HepG2 (cell line): ENCODE measurements around the gene MIDN. TPM values are rescaled to one million over a fixed set of nuclear protein-coding genes. Genes with fewer than 3 reads are reported as not detected.
A peak's percentile ranks its signal among the peaks of the same experiment; 100 is the strongest.

Experiments used
- ATAC-seq: fragments of 200-7000 bp; cut with Tn5 transposase; 3 replicates; pipeline ENCODE4 v1.9.1; 2020; ENCODE audit warnings: mild to moderate bottlenecking, moderate library complexity
- BruUV-seq: library from RNA; stranded (reverse); fragments of 400-500 nt; replicated peaks from 2 replicates; lab custom pipeline; 2021; lab: Mats Ljungman, UMichigan
- CTCF ChIA-PET: fragments of 300-600 bp; formaldehyde crosslinking; extraction: SDS; loops from one replicate; lab custom pipeline; 2021; ENCODE audit warnings: low total read pairs, inconsistent platforms, low intra/inter-chr PET ratio; lab: Yijun Ruan, JAX
- POLR2A ChIA-PET: fragments of 350-600 bp; sonication (Branson Sonifier 250); formaldehyde crosslinking; loops from one replicate; lab custom pipeline; 2020; ENCODE audit warnings: antibody characterized with exemption, inconsistent platforms; lab: Yijun Ruan, JAX
- DNase-seq: peaks from one replicate; pipeline ENCODE4 v3.0.0-alpha.2; 2015; ENCODE audit warnings: low spot score
- FAIRE-seq: peaks from 3 replicates; lab custom pipeline; 2011; peaks lifted over from hg19 to GRCh38; lab: Jason Lieb, UNC
- H2AFZ ChIP-seq: one replicate; pipeline ENCODE4 v1.6.1; 2011; ENCODE audit warnings: low read length, inconsistent platforms
- H3K27ac ChIP-seq: fragments of 300-600 bp; 3 replicates; pipeline ENCODE4 v1.8.0; 2011; ENCODE audit warnings: mixed run types, mild to moderate bottlenecking, mixed read lengths, low read length, inconsistent platforms; ENCODE audit not compliant: insufficient read depth; ENCODE audit errors: extremely low read length
- H3K27me3 ChIP-seq, 2 experiments: fragments of 200-600 bp in 1 of 2; 2 replicates in 1 of 2; 3 replicates in 1 of 2; pipeline versions ENCODE4 v1.6.0 to v1.8.0; 2011; ENCODE audit warnings: low read length in 2 of 2, mild to moderate bottlenecking in 2 of 2, moderate library complexity in 2 of 2, inconsistent platforms in 1 of 2; ENCODE audit not compliant: insufficient read depth in 2 of 2, control insufficient read depth in 1 of 2
- H3K36me3 ChIP-seq, 2 experiments: fragments of 200-600 bp in 1 of 2; replicated peaks in 1 of 2; 2 replicates in 1 of 2; 3 replicates in 1 of 2; pipeline versions ENCODE4 v1.5.1 to v1.8.0; 2011; ENCODE audit warnings: low read length in 2 of 2, inconsistent platforms in 1 of 2; ENCODE audit not compliant: insufficient read depth in 2 of 2, control insufficient read depth in 1 of 2
- H3K4me1 ChIP-seq: 2 replicates; pipeline ENCODE4 v1.5.1; 2012; ENCODE audit warnings: low read length, inconsistent platforms; ENCODE audit not compliant: insufficient read depth
- H3K4me2 ChIP-seq: 2 replicates; pipeline ENCODE4 v1.6.0; 2011; ENCODE audit warnings: low read depth, low read length, inconsistent platforms
- H3K4me3 ChIP-seq, 3 experiments: fragments of 200-600 bp in 1 of 3; sonication (generic), shearing (Covaris generic) in 1 of 3; replicated peaks in 1 of 3; 2 replicates each; pipeline ENCODE4 v1.5.1; 2011 to 2016; ENCODE audit warnings: low read length in 3 of 3, inconsistent platforms in 2 of 3, low read depth in 2 of 3, mild to moderate bottlenecking in 2 of 3, control low read depth in 1 of 3, mixed read lengths in 1 of 3; ENCODE audit not compliant: insufficient read depth in 1 of 3
- H3K79me2 ChIP-seq: one replicate; pipeline ENCODE4 v1.6.1; 2011; ENCODE audit warnings: low read length, inconsistent platforms; ENCODE audit not compliant: insufficient read depth
- H3K9ac ChIP-seq: 2 replicates; pipeline ENCODE4 v1.6.0; 2011; ENCODE audit warnings: mild to moderate bottlenecking, low read depth, low read length, inconsistent platforms; ENCODE audit not compliant: insufficient read depth
- H3K9me3 ChIP-seq: 2 replicates; pipeline ENCODE4 v1.5.1; 2012; ENCODE audit warnings: mild to moderate bottlenecking, low read length
- H4K20me1 ChIP-seq: 2 replicates; pipeline ENCODE4 v1.6.0; 2011; ENCODE audit warnings: inconsistent platforms, mild to moderate bottlenecking, low read length, moderate library complexity; ENCODE audit not compliant: insufficient read depth
- SNAI1 ChIP-seq: sonication (generic); formaldehyde crosslinking; IDR thresholded peaks from 2 replicates; pipeline ENCODE4 v1.5.0; 2020; ENCODE audit warnings: mild to moderate bottlenecking, missing genetic modification reagents, borderline replicate concordance
- whole genome bisulfite sequencing: methylation state at CpG from one replicate; pipeline ENCODE4 v1.1.6; 2017; ENCODE audit warnings: low lambda C conversion rate; 5-methylcytosine and 5-hydroxymethylcytosine counted together
- in situ Hi-C: cut with HindIII; loops from 2 replicates; pipeline ENCODE4 v1.10.0; 2017; ENCODE audit warnings: low pct_unique_long_range_greater_than_20kb; ENCODE audit not compliant: extremely low pct_ligation_motif_present
- intact Hi-C: fragments of 100-400 bp; cut with micrococcal nuclease; formaldehyde crosslinking; loops from one replicate; pipeline ENCODE4 v1.10.0; 2022; ENCODE audit not compliant: unreplicated experiment
- polyA plus RNA-seq, 8 experiments: library from polyadenylated mRNA; depleted of rRNA in 3 of 8; stranded (reverse) in 7 of 8; unstranded in 1 of 8; fragments of >200 nt; fragmentation: Illumina TruSeq in 4 of 8; extraction: Trizol in 4 of 8; gene quantifications; 2 replicates each; pipeline versions ENCODE4 v1.2.1 to v1.2.3, GENCODE V29; 2011 to 2016; ENCODE audit warnings: low read depth in 4 of 8, missing spikeins in 1 of 8, mixed read lengths in 1 of 8; ENCODE audit not compliant: insufficient read depth in 1 of 8
- total RNA-seq, 5 experiments: library from RNA; depleted of rRNA; stranded (reverse); fragments of >200 nt; fragmentation: Illumina TruSeq; extraction: Trizol; gene quantifications; 2 replicates each; pipeline ENCODE4 v1.2.3, GENCODE V29; 2016; ENCODE audit warnings: low read depth in 1 of 5
- TF ChIP-seq, protein P1 (sequence below): sonication (generic); formaldehyde crosslinking; IDR thresholded peaks from 2 replicates; pipeline ENCODE4 v1.9.0; 2021; ENCODE audit warnings: mild to moderate bottlenecking, missing genetic modification reagents
- TF ChIP-seq, protein P2 (sequence below): sonication (generic); formaldehyde crosslinking; IDR thresholded peaks from 2 replicates; pipeline ENCODE4 v1.5.1; 2020; ENCODE audit warnings: mild to moderate bottlenecking, missing genetic modification reagents, moderate library complexity
- TF ChIP-seq, protein P3 (sequence below): sonication (generic); formaldehyde crosslinking; IDR thresholded peaks from 2 replicates; pipeline ENCODE4 v1.4.0; 2020; ENCODE audit warnings: missing genetic modification reagents

The MIDN gene
- total and polyA plus RNA-seq, 2 of the 13 experiments (the other 11 are each of a cell fraction or from before 2014, with no cell fraction given) = 8.4 to 18.0 TPM

DNA sequence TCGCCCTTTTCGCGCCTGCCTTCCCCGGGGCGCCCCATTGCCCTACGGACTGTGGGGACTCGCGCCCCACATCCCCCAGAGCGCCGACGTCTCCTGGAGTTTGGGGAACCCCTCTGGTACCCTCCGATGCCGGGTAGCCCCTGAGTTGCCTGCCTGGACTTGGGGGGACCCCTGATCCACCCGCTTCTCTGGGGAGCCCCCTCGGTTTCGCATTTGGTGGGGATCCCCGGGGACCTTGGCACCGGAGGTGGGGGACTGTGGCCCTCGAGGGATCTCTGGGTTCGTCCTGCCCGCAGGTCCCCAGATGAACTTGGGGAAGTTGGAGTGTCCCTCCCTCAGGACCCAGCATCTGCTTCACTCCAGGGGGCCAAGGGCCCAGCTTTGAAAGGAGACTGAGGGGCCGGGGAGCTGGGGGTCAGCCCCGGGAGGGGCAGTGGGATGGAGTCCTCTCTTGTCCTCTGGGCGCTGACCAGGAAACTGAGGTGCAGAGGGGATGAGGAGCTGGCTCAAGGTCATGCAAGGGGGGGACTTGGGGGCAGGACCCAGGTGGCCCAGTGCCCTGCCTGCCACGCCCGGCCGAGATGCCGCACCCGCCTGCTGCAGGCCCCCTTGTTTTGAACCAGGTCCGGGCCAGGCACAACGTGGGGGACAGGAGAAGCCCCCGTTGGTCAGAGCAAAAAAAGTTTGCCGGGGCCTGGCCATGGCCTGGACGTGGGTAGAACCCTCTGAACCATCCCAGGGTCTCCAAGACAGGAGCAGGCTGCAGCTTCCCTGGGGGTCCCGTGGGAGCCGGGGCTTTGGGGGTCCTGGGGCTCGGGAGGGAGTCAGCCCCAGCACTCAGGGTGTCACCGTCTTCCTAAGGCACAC is 38.3 kb downstream of the MIDN start (continued):
- TF ChIP-seq, protein P1, sequence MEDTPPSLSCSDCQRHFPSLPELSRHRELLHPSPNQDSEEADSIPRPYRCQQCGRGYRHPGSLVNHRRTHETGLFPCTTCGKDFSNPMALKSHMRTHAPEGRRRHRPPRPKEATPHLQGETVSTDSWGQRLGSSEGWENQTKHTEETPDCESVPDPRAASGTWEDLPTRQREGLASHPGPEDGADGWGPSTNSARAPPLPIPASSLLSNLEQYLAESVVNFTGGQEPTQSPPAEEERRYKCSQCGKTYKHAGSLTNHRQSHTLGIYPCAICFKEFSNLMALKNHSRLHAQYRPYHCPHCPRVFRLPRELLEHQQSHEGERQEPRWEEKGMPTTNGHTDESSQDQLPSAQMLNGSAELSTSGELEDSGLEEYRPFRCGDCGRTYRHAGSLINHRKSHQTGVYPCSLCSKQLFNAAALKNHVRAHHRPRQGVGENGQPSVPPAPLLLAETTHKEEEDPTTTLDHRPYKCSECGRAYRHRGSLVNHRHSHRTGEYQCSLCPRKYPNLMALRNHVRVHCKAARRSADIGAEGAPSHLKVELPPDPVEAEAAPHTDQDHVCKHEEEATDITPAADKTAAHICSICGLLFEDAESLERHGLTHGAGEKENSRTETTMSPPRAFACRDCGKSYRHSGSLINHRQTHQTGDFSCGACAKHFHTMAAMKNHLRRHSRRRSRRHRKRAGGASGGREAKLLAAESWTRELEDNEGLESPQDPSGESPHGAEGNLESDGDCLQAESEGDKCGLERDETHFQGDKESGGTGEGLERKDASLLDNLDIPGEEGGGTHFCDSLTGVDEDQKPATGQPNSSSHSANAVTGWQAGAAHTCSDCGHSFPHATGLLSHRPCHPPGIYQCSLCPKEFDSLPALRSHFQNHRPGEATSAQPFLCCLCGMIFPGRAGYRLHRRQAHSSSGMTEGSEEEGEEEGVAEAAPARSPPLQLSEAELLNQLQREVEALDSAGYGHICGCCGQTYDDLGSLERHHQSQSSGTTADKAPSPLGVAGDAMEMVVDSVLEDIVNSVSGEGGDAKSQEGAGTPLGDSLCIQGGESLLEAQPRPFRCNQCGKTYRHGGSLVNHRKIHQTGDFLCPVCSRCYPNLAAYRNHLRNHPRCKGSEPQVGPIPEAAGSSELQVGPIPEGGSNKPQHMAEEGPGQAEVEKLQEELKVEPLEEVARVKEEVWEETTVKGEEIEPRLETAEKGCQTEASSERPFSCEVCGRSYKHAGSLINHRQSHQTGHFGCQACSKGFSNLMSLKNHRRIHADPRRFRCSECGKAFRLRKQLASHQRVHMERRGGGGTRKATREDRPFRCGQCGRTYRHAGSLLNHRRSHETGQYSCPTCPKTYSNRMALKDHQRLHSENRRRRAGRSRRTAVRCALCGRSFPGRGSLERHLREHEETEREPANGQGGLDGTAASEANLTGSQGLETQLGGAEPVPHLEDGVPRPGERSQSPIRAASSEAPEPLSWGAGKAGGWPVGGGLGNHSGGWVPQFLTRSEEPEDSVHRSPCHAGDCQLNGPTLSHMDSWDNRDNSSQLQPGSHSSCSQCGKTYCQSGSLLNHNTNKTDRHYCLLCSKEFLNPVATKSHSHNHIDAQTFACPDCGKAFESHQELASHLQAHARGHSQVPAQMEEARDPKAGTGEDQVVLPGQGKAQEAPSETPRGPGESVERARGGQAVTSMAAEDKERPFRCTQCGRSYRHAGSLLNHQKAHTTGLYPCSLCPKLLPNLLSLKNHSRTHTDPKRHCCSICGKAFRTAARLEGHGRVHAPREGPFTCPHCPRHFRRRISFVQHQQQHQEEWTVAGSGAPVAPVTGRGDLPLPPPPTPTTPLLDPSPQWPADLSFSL (CRISPR knock-in tag) = no peak

DNA sequence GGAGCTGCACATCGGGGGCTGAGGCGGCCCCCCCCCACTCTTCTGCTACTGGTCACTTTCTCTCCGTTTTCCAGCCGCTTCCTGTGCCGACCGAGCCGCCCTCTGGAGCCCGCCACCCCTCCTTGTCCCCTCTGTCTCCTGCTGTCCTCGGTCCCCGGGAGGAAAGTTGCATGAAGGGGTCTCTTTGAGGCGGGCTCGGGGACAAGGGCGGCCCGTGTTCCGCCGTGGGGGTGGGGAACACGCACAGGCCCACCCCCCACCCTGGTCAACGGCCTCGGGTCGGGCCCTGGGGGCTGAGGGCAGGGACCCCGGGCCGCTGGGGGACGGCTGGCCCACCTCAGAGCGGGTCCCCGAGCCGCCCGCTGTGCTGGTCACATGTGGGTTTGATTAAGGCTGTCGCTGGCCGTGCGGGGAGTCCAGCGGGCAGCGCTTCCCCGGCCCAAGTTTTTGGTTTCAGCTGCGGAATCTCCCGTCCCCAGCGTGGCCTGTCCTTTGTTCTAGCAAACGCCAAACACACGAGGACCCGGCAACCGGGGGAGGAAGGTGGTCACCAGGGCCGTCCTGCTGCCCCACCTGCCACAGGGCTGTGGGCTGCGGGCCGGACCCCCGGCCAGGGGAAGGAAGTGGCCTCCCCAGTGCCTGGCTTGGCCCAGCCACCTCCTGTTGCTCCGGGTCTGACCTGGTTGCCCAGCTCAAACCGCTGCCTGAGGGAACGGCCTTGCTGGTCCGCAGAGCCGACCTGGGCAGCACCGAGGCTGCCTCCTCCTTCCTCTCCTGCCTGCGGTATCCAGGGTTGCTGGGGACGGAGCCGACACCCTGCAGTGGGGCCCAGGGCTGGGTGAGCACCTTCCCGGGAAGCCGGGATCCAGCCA is 39.2 kb downstream of the MIDN start:
- Histone ChIP-seq H3K27me3 (no peaks in the 10 kb centered on the region; a peak in 1 of 5 replicates), H3K4me3 (peak overlapping the region; percentile 75 to 89 (median 82); a peak in 5 of 6 replicates), H4K20me1 (no peaks in the 10 kb centered on the region), H3K79me2 (peaks cover 45% of the 10 kb centered on the region), H3K27ac (peak overlapping the region; percentile 12), H3K4me2 (peak overlapping the region; percentile 81), H3K36me3 (peaks cover 0 to 3% of the 10 kb centered on the region in 2 experiments; a peak in 1 of 5 replicates), H3K9ac (peak overlapping the region; percentile 71), H2AFZ (no peak overlapping the region), H3K4me1 (peaks cover 84% of the 10 kb centered on the region), H3K9me3 (no peaks in the 10 kb centered on the region)
- DNase-seq = no peak
- 18% methylated on average over 10 of the region's 55 CpGs for WGBS
- CTCF ChIA-PET = no interaction called here
- intact Hi-C loops = no loop called here
- BruUV-seq = no TSS peak
- POLR2A ChIA-PET = interaction anchor here (1.4 to 1.7 kb wide), 3 partner anchors 12 to 19 kb away, joined by 4 to 8 read pairs (median 4); partner anchors contain the start of genes CIRBP and FAM174C
- no peak for ATAC-seq
- in situ Hi-C loops = no loop called here
- no peak for FAIRE-seq
- TF ChIP-seq, protein P2, sequence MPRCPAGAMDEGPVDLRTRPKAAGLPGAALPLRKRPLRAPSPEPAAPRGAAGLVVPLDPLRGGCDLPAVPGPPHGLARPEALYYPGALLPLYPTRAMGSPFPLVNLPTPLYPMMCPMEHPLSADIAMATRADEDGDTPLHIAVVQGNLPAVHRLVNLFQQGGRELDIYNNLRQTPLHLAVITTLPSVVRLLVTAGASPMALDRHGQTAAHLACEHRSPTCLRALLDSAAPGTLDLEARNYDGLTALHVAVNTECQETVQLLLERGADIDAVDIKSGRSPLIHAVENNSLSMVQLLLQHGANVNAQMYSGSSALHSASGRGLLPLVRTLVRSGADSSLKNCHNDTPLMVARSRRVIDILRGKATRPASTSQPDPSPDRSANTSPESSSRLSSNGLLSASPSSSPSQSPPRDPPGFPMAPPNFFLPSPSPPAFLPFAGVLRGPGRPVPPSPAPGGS (CRISPR knock-in tag) = peak; percentile 48; the same call in 1 of the 2 replicates
- no peak for TF ChIP-seq SNAI1 (CRISPR knock-in tag)
- TF ChIP-seq, protein P3, sequence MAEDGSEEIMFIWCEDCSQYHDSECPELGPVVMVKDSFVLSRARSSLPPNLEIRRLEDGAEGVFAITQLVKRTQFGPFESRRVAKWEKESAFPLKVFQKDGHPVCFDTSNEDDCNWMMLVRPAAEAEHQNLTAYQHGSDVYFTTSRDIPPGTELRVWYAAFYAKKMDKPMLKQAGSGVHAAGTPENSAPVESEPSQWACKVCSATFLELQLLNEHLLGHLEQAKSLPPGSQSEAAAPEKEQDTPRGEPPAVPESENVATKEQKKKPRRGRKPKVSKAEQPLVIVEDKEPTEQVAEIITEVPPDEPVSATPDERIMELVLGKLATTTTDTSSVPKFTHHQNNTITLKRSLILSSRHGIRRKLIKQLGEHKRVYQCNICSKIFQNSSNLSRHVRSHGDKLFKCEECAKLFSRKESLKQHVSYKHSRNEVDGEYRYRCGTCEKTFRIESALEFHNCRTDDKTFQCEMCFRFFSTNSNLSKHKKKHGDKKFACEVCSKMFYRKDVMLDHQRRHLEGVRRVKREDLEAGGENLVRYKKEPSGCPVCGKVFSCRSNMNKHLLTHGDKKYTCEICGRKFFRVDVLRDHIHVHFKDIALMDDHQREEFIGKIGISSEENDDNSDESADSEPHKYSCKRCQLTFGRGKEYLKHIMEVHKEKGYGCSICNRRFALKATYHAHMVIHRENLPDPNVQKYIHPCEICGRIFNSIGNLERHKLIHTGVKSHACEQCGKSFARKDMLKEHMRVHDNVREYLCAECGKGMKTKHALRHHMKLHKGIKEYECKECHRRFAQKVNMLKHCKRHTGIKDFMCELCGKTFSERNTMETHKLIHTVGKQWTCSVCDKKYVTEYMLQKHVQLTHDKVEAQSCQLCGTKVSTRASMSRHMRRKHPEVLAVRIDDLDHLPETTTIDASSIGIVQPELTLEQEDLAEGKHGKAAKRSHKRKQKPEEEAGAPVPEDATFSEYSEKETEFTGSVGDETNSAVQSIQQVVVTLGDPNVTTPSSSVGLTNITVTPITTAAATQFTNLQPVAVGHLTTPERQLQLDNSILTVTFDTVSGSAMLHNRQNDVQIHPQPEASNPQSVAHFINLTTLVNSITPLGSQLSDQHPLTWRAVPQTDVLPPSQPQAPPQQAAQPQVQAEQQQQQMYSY (CRISPR knock-in tag) = no peak
